HG03139 (cell line): Measurements from ENCODE around the gene OR10G8.

Experiments
- ATAC-seq: cut with Tn5 transposase; IDR thresholded peaks from one replicate; pipeline ENCODE4 v1.9.1; 2021; ENCODE audit not compliant: unreplicated experiment

The OR10G8 gene

DNA sequence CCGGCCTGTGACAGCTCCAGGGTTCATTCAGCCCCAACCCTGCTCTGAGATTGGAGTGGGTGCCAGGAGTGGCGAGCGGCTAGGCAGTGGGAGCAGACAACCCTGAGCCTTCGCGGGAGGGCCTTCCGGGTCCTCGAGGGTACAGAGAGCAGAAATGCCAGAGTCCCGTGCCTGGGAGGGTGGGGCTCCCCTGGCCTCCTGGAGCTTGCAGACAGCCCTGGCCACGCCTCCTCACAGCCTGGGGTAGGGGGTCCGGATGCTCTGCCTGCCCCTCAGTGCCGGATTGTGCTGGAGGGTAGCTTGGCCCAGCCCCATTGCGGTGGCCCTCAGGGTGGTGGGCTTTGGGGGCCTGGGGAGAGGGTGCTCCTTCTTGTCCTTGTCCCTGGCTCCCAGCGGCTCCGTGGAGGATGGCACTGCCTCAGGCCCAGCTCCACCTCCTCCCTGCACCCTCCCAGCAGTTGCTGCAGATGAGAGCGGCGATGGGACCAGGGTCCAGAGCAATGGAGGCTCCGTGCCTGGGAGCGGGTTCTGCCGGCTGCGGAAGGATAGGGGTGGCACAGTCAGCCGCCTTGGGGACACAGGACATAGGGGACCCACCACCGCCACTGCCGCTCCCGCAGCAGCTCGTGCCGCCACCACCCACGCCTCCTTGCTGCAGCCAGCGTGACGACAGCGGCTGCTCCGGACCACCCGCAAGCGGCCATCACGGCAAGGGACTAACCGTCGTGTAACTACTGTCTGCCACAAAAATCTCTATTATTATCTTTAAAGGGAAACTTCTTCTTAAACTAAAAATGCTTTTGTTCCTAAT is 49.4 kb downstream of the OR10G8 start:
- ATAC-seq: peak; percentile 55

DNA sequence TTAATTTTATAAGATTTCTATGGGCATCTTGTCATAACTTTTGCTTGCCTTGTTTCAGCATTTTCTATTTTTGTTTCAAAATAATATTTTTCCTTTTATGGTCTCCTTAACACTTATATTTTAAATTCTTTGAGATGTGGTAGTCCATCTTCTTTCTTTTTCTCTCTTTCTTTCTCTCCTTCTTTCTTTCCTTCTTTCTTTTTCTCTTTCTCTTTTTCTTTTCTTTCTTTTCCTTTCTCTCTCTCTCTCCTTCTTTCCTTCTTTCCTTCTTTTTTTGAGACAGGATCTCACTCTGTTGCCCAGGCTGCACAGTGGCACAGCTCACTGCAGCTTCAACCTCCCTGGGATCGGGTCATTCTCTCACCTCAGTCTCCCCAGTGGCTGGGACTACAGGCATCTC is 50.7 kb downstream of the OR10G8 start:
- ATAC-seq: no peak

GRCh38 chr11:124078591-124078990 is 52.0 kb downstream of the OR10G8 start:
- ATAC-seq: no peak

GRCh38 chr11:124079631-124080326 is 53.2 kb downstream of the OR10G8 start:
- no peak for ATAC-seq
